RPMI8226 (cell line): Measurements from ENCODE around the gene PXDN.
"Not testable (repeated sequence)": the region's sequence is repeated elsewhere in the genome, so short reads cannot be mapped to it uniquely, and the experiment has no call there.

Experiments
- DNase-seq: peaks from one replicate; pipeline ENCODE4 v3.0.0-alpha.2; 2015

PXDN gene

GRCh38 chr2:1680222-1681016, 63.9 kb downstream of the PXDN start:
- DNase-seq: no peak

GRCh38 chr2:1679488-1680039, 64.8 kb downstream of the PXDN start:
- not testable (repeated sequence) for DNase-seq

GRCh38 chr2:1679065-1679464, 65.2 kb downstream of the PXDN start:
- DNase-seq: not testable (repeated sequence)

GRCh38 chr2:1678609-1679008, 65.7 kb downstream of the PXDN start:
- DNase-seq: no peak

GRCh38 chr2:1677821-1678165, 66.5 kb downstream of the PXDN start:
- DNase-seq: no peak

GRCh38 chr2:1676913-1677820, 67.1 kb downstream of the PXDN start:
- DNase-seq: peak; percentile 6

GRCh38 chr2:1676091-1676912, 68.0 kb downstream of the PXDN start:
- DNase-seq: no peak

GRCh38 chr2:1675633-1676032, 68.7 kb downstream of the PXDN start:
- DNase-seq: no peak

- DNase-seq: no peak
These were observed 69.4 kb downstream of the PXDN start for GRCh38 chr2:1674766-1675397.

GRCh38 chr2:1674276-1674675, 70.0 kb downstream of the PXDN start:
- no peak for DNase-seq

GRCh38 chr2:1673160-1673944, 71.0 kb downstream of the PXDN start:
- no peak for DNase-seq

- peak; percentile 26 for DNase-seq
These were observed 71.6 kb downstream of the PXDN start for GRCh38 chr2:1672738-1673137.

GRCh38 chr2:1671916-1672315, 72.4 kb downstream of the PXDN start:
- DNase-seq: no peak

GRCh38 chr2:1670636-1671035, 73.7 kb downstream of the PXDN start:
- DNase-seq: no peak

GRCh38 chr2:1665761-1666505, 78.4 kb downstream of the PXDN start:
- DNase-seq: no peak

GRCh38 chr2:1664698-1665097, 79.6 kb downstream of the PXDN start:
- no peak for DNase-seq

- DNase-seq: no peak
These were observed 80.2 kb downstream of the PXDN start for GRCh38 chr2:1664076-1664605.

GRCh38 chr2:1663621-1664020, 80.7 kb downstream of the PXDN start:
- DNase-seq: no peak

GRCh38 chr2:1662606-1663180, 81.6 kb downstream of the PXDN start:
- no peak for DNase-seq
